ENCODE measurements around the gene KCNMA1. TPM values are rescaled to one million over a fixed set of nuclear protein-coding genes. Genes with fewer than 3 reads are reported as not detected.

Gene KCNMA1
- total RNA-seq, 4 donors from 2014 or later: 4.6 to 10.5 (median 7.8) TPM

DNA sequence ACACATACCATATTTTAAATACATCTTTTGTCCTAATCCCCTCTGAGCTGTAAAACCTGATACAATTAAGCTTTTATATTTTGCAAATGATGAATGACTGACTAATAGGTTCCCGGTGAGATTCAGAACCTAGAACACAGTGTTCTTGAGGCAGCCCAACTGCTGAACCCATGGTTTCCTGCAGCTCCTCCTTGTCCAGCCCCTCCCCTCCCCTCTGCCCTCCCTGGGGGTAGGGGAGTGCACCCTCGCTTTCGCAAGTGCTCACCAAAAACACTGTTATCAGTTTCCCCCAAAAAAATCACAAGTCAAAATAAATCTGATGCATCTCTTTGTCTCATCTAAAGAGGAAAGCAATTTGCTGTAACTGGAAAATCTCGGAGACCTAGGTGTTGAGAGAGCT is 602.8 kb downstream of the KCNMA1 start:
- Histone ChIP-seq H3K27me3 (no peaks in the 10 kb centered on the region), H3K9me3 (no peaks in the 10 kb centered on the region), H3K27ac (peak overlapping the region; percentile 60), H3K4me3 (no peak overlapping the region), H3K36me3 (no peaks in the 10 kb centered on the region), H3K4me1 (no peaks in the 10 kb centered on the region)
- WGBS: 77% methylated on average over 4 of the region's 4 CpGs
- TF ChIP-seq, protein P1, sequence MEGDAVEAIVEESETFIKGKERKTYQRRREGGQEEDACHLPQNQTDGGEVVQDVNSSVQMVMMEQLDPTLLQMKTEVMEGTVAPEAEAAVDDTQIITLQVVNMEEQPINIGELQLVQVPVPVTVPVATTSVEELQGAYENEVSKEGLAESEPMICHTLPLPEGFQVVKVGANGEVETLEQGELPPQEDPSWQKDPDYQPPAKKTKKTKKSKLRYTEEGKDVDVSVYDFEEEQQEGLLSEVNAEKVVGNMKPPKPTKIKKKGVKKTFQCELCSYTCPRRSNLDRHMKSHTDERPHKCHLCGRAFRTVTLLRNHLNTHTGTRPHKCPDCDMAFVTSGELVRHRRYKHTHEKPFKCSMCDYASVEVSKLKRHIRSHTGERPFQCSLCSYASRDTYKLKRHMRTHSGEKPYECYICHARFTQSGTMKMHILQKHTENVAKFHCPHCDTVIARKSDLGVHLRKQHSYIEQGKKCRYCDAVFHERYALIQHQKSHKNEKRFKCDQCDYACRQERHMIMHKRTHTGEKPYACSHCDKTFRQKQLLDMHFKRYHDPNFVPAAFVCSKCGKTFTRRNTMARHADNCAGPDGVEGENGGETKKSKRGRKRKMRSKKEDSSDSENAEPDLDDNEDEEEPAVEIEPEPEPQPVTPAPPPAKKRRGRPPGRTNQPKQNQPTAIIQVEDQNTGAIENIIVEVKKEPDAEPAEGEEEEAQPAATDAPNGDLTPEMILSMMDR (IDR thresholded peaks at IDR 0.05): no peak
- TF ChIP-seq EP300 (IDR thresholded peaks at IDR 0.05) (no peak), POLR2A (IDR thresholded peaks at IDR 0.05) (no peak), POLR2AphosphoS5 (IDR thresholded peaks at IDR 0.05) (no peak)
- DNase-seq (ENCODE audit: low spot score in 2 of 2): no peak

DNA sequence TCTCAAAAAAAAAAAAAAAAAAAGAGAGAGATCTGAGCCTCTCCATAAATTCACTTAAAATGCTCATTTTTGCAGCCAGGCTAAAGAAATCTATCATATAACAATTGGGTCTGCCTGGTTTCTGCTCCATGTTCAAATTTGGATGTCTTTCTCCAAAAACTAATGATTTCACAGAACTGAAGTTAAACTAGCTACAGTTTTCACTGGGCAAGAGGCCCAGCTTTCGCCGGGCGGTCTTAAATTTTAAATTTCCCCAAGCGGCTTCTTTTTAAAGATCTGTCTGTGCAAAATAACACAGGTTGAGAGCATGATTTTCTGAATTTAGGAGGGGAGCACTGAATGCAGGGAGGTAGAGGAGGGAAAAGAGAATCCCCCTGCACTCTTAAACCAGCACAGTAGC is 603.4 kb downstream of the KCNMA1 start:
- H3K4me3 ChIP-seq: no peak overlapping the region
- no peaks in the 10 kb centered on the region for H3K36me3 ChIP-seq
- H3K9me3 ChIP-seq: no peaks in the 10 kb centered on the region
- H3K4me1 ChIP-seq: no peaks in the 10 kb centered on the region
- TF ChIP-seq, protein P1 (IDR thresholded peaks at IDR 0.05): no peak
- TF ChIP-seq POLR2AphosphoS5 (IDR thresholded peaks at IDR 0.05) (no peak), POLR2A (IDR thresholded peaks at IDR 0.05) (no peak), EP300 (IDR thresholded peaks at IDR 0.05) (no peak)
- peak overlapping the region; percentile 60 for H3K27ac ChIP-seq
- WGBS: 63% methylated on average over 4 of the region's 4 CpGs
- no peaks in the 10 kb centered on the region for H3K27me3 ChIP-seq
- no peak for DNase-seq (ENCODE audit: low spot score in 2 of 2)

DNA sequence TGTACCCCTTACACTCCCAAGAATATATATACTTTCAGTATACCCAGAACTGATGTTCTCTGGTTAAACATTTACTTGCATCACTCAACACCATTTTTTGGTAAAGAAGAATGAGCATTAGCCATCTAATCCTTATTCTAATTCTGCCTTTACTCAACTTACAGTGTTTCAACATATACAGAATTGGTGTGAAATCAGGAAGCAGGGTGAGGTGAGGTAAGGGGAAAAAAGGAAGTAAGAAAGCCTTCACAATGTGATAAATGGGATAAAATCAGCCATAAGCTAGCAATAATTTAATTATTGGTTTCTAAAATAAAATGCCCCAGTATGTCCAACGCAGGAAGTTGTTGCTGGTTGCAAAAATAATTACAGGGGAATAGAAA is 605.4 kb downstream of the KCNMA1 start:
- no peaks in the 10 kb centered on the region for H3K9me3 ChIP-seq
- TF ChIP-seq POLR2AphosphoS5 (IDR thresholded peaks at IDR 0.05) (no peak), EP300 (IDR thresholded peaks at IDR 0.05) (no peak), POLR2A (IDR thresholded peaks at IDR 0.05) (no peak)
- TF ChIP-seq, protein P1 (IDR thresholded peaks at IDR 0.05): no peak
- WGBS: 50% methylated on average over 1 of the region's 1 CpG
- no peak overlapping the region for H3K27ac ChIP-seq
- H3K4me3 ChIP-seq: no peak overlapping the region
- H3K4me1 ChIP-seq: no peaks in the 10 kb centered on the region
- no peaks in the 10 kb centered on the region for H3K27me3 ChIP-seq
- H3K36me3 ChIP-seq: no peaks in the 10 kb centered on the region
- DNase-seq (ENCODE audit: low spot score in 2 of 2): no peak

DNA sequence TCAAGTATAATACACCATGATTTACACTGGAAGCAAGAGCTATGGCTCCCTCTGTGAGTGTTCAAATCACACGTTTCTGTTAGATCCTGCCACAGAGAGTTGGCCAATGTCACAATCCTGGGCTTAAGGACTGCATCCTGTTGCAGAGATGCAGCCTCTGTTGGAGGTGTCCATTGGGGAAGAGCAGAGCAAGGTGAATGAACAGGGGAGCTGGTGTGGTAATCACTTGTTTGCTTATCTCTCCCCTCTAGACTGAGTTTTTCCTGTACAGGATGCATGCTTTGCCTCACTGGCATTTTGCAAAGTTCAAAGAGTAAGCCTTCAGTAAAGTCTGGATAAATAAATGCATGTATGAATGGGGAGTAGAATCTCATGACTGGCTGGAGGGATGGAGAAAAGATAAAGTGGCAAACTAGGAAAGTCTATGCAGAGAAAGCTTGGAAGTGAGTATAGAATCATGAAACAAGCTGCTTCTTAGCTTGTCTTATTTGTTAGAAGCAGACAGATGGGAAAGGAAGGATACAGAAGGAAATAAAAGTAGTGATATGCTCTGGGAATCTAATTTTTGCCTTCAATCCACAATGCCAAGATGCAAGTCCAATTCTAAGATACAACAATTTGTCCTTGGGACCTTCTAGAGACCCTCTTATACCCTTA is 605.9 kb downstream of the KCNMA1 start:
- 67% methylated on average over 1 of the region's 1 CpG for WGBS
- Histone ChIP-seq H3K4me3 (no peak overlapping the region), H3K9me3 (no peaks in the 10 kb centered on the region), H3K27ac (no peak overlapping the region), H3K36me3 (no peaks in the 10 kb centered on the region), H3K27me3 (no peaks in the 10 kb centered on the region), H3K4me1 (no peaks in the 10 kb centered on the region)
- DNase-seq (ENCODE audit: low spot score in 2 of 2): no peak
- TF ChIP-seq, protein P1 (IDR thresholded peaks at IDR 0.05): no peak
- no peak for TF ChIP-seq EP300 (IDR thresholded peaks at IDR 0.05)
- no peak for TF ChIP-seq POLR2A (IDR thresholded peaks at IDR 0.05)
- TF ChIP-seq POLR2AphosphoS5 (IDR thresholded peaks at IDR 0.05): no peak

DNA sequence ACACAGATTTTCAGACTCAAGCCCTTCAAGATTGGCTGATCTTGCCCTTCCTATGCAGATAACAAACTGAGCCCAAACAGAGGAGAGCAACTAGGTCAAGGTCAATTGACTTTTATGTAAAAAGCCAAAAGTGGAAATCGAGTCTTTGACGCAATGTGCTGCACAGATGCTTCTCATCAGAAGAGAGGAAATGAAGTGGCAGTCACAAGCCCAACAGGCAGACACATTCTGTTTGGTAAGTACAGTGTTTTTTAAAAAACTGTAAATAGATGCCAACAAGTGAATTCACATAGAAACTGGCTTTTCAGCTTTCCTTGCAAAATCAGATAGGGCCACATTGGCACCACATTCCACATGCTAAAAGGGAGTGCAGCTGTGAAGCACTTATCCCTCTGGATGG is 606.6 kb downstream of the KCNMA1 start:
- H3K4me3 ChIP-seq: no peak overlapping the region
- H3K9me3 ChIP-seq: no peaks in the 10 kb centered on the region
- H3K27ac ChIP-seq: no peak overlapping the region
- no peaks in the 10 kb centered on the region for H3K36me3 ChIP-seq
- no peaks in the 10 kb centered on the region for H3K4me1 ChIP-seq
- WGBS: 53% methylated on average over 2 of the region's 2 CpGs
- H3K27me3 ChIP-seq: no peaks in the 10 kb centered on the region
- TF ChIP-seq POLR2AphosphoS5 (IDR thresholded peaks at IDR 0.05) (no peak), EP300 (IDR thresholded peaks at IDR 0.05) (no peak), POLR2A (IDR thresholded peaks at IDR 0.05) (no peak)
- TF ChIP-seq, protein P1 (IDR thresholded peaks at IDR 0.05): no peak
- DNase-seq (ENCODE audit: low spot score in 2 of 2): no peak
